D721Med (cell line): ENCODE results near the gene ZNF710.

Source experiments
- DNase-seq: peaks from one replicate; pipeline ENCODE4 v3.0.0; 2011; ENCODE audit warnings: low spot score; ENCODE audit not compliant: insufficient read length
- FAIRE-seq: peaks from 2 replicates; lab custom pipeline; 2011; peaks lifted over from hg19 to GRCh38; lab: Jason Lieb, UNC
- TF ChIP-seq, protein P1 (sequence below): IDR thresholded peaks from 2 replicates; pipeline ENCODE4 v1.5.1; 2012; ENCODE audit warnings: mild to moderate bottlenecking, control low read depth; ENCODE audit not compliant: insufficient read depth; ENCODE audit errors: missing control alignments

ZNF710 gene

DNA sequence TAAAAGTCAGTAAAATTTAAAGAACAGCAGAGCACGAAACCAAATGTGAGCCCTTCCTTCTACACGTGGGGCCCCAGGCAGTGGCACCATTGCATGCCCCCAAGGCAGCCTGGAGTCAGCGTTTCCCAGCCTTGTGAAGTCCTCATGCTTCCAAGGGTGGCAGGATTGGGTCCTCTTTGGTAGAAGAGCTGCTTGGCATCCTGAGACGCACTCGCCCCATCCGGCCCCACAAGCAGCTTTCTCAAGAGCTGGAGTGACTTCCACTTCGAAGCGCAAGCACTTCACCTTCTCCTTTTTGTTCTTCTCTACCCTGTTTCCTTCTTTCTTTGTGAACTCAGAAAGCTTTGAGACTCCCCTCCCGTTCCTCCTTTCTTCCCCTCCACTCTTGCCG, 34.7 kb downstream of the ZNF710 start:
- DNase-seq, result no peak

DNA sequence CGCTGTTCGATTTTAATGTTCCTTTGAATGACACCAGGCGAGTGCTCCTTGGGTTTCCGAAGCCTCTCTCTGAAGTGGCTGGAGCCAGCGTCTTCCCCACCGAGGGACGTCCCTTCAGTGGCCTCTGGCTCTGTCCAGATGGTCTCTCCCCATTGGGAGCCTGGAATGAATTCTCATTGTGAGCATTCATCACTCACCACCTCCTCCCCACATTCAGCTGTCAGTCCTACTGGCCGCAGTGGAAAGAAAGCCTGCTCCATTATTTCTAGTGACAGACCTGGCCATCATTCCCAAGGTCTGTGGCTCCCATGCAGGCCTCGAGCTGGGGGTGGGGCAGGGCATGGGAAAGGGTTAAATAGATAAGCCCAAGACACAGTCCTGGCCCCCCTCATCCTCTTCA, 35.2 kb downstream of the ZNF710 start:
- FAIRE-seq (no peak), DNase-seq (no peak)
- TF ChIP-seq, protein P1, sequence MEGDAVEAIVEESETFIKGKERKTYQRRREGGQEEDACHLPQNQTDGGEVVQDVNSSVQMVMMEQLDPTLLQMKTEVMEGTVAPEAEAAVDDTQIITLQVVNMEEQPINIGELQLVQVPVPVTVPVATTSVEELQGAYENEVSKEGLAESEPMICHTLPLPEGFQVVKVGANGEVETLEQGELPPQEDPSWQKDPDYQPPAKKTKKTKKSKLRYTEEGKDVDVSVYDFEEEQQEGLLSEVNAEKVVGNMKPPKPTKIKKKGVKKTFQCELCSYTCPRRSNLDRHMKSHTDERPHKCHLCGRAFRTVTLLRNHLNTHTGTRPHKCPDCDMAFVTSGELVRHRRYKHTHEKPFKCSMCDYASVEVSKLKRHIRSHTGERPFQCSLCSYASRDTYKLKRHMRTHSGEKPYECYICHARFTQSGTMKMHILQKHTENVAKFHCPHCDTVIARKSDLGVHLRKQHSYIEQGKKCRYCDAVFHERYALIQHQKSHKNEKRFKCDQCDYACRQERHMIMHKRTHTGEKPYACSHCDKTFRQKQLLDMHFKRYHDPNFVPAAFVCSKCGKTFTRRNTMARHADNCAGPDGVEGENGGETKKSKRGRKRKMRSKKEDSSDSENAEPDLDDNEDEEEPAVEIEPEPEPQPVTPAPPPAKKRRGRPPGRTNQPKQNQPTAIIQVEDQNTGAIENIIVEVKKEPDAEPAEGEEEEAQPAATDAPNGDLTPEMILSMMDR, result no peak

More for the DNA sequence above, 34.7 kb downstream of the ZNF710 start:
- no peak for FAIRE-seq
- TF ChIP-seq, protein P1, result no peak

- DNase-seq, result no peak
- TF ChIP-seq, protein P1, result no peak
Observed at GRCh38 chr15:90036806-90037510, 35.8 kb downstream of the ZNF710 start.

DNA sequence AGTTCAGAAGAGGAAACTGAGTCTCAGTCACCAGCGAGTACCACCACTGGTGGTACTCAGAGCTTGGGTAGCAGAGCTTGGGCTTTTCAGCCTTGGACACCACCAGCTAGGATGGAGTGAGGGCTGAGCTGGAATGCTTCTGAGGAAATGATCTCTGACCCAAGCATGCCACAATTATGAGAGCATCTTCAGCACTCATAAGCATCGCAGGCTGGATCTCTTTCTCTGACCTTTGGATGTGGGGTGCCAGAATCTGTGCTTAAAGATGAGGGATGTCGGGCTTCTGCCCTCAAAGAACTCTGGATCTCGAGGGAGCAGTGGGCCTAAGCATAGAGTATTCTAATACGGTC, 36.4 kb downstream of the ZNF710 start:
- FAIRE-seq, result no peak

More at GRCh38 chr15:90036806-90037510, 35.8 kb downstream of the ZNF710 start:
- FAIRE-seq, result no peak

GRCh38 chr15:90037961-90038631, 37.0 kb downstream of the ZNF710 start:
- FAIRE-seq (no peak), DNase-seq (no peak)
- TF ChIP-seq, protein P1, result no peak

More for the DNA sequence above, 36.4 kb downstream of the ZNF710 start:
- TF ChIP-seq, protein P1, result no peak
- no peak for DNase-seq

DNA sequence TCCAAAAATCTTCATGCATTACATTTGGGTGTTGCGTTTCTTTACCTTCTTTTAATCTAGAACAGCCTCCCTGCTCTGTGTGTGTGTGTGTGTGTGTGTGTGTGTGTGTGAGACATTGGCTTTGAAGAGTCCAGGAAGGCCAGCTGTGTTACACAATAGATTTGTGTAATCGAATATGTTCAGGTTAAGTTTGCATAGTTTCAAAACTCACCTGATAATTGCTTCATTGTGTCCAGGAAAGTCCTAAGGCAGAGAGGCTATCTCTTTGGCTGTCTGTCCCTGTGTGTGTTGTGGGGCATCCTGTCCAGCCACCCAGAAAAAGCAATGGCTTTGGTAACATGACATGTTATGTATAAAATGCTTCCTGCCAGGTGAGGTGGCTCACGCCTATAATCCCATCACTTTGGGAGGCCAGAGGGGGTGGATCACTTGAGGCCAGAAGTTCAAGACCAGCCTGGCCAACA, 37.5 kb downstream of the ZNF710 start:
- no peak for FAIRE-seq
- no peak for DNase-seq
- TF ChIP-seq, protein P1, result no peak

DNA sequence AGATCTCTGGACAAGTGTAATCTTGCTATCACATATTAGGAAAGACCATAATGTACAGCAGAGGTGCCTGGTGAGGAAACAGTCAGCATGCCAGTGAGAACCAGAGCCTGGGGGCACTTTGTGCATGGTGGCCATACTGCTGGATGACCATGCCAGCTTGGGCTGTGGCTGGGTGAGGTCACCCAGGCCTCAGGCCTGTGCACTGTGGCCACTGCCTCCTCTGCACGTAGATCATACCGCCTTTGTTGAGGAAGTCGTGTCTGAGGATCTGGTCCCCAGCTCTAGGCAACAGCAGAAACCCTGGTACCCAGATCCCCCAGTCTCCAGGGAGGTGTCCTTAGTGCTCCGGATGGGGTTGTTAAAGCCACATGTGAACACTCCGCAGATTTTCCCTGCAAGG, 38.9 kb downstream of the ZNF710 start:
- FAIRE-seq, result no peak
- TF ChIP-seq, protein P1, result no peak
- DNase-seq, result no peak
